H9 (cell line): Measurements from ENCODE around the gene ANO2. TPM values are rescaled to one million over a fixed set of nuclear protein-coding genes. Genes with fewer than 3 reads are reported as not detected.

Experiments used
- DNase-seq: peaks from one replicate; pipeline ENCODE4 v3.0.0-alpha.2; 2017
- H2AFZ ChIP-seq: one replicate; pipeline ENCODE4 v1.6.1; 2013; ENCODE audit warnings: mild to moderate bottlenecking, low read length, control low read depth, moderate library complexity
- H2AK5ac ChIP-seq: 2 replicates; pipeline ENCODE4 v1.6.1; 2013; ENCODE audit warnings: low read length, control low read depth, mixed read lengths; ENCODE audit not compliant: insufficient read length
- H2BK120ac ChIP-seq: one replicate; pipeline ENCODE4 v1.6.1; 2013; ENCODE audit warnings: low read depth, mild to moderate bottlenecking, low read length, control low read depth, inconsistent platforms; ENCODE audit not compliant: poor library complexity, severe bottlenecking
- H2BK12ac ChIP-seq: 2 replicates; pipeline ENCODE4 v1.6.1; 2013; ENCODE audit warnings: low read length, control low read depth, mixed read lengths, low read depth; ENCODE audit not compliant: insufficient read length
- H2BK15ac ChIP-seq: 2 replicates; pipeline ENCODE4 v1.6.1; 2013; ENCODE audit warnings: low read depth, low read length, control low read depth
- H2BK20ac ChIP-seq: one replicate; pipeline ENCODE4 v1.6.1; 2013; ENCODE audit warnings: low read depth, mild to moderate bottlenecking, low read length, control low read depth, inconsistent platforms; ENCODE audit not compliant: poor library complexity, severe bottlenecking
- H2BK5ac ChIP-seq: 2 replicates; pipeline ENCODE4 v1.6.1; 2013; ENCODE audit warnings: low read length, control low read depth, mixed read lengths; ENCODE audit not compliant: insufficient read length
- H3K14ac ChIP-seq: 2 replicates; pipeline ENCODE4 v1.6.1; 2013; ENCODE audit warnings: low read length, control low read depth; ENCODE audit not compliant: insufficient read depth
- H3K18ac ChIP-seq: 2 replicates; pipeline ENCODE4 v1.6.1; 2013; ENCODE audit warnings: low read depth, mild to moderate bottlenecking, mixed read lengths, low read length, control low read depth; ENCODE audit not compliant: insufficient read length
- H3K23ac ChIP-seq: 2 replicates; pipeline ENCODE4 v1.6.1; 2013; ENCODE audit warnings: low read length, control low read depth, mixed read lengths, low read depth; ENCODE audit not compliant: insufficient read length
- H3K23me2 ChIP-seq: 2 replicates; pipeline ENCODE4 v1.6.1; 2013; ENCODE audit warnings: low read depth, mild to moderate bottlenecking, mixed read lengths, low read length, control low read depth; ENCODE audit not compliant: insufficient read length, poor library complexity, severe bottlenecking
- H3K27ac ChIP-seq: 2 replicates; pipeline ENCODE4 v1.5.1; 2013; ENCODE audit warnings: low read length, control low read depth, mixed read lengths, low read depth; ENCODE audit not compliant: insufficient read length
- H3K27me3 ChIP-seq: 2 replicates; pipeline ENCODE4 v1.6.1; 2013; ENCODE audit warnings: low read length, control low read depth, inconsistent platforms; ENCODE audit not compliant: insufficient read depth
- H3K4ac ChIP-seq: 2 replicates; pipeline ENCODE4 v1.6.1; 2013; ENCODE audit warnings: low read depth, mild to moderate bottlenecking, control low read depth, inconsistent platforms, low read length, moderate library complexity
- H3K4me1 ChIP-seq: 2 replicates; pipeline ENCODE4 v1.6.1; 2013; ENCODE audit warnings: low read length, control low read depth, inconsistent platforms; ENCODE audit not compliant: insufficient read depth
- H3K4me2 ChIP-seq: 2 replicates; pipeline ENCODE4 v1.6.1; 2013; ENCODE audit warnings: low read length, control low read depth, mixed read lengths; ENCODE audit not compliant: insufficient read length, insufficient read depth
- H3K56ac ChIP-seq: 2 replicates; pipeline ENCODE4 v1.6.1; 2013; ENCODE audit warnings: low read depth, mild to moderate bottlenecking, mixed read lengths, low read length, control low read depth; ENCODE audit not compliant: insufficient read length
- H3K79me1 ChIP-seq: 2 replicates; pipeline ENCODE4 v1.6.1; 2013; ENCODE audit warnings: low read depth, mild to moderate bottlenecking, moderate library complexity, low read length, control low read depth, inconsistent platforms; ENCODE audit not compliant: insufficient read depth, poor library complexity, severe bottlenecking
- H3K79me2 ChIP-seq: 2 replicates; pipeline ENCODE4 v1.6.1; 2013; ENCODE audit warnings: low read length, control low read depth, inconsistent platforms; ENCODE audit not compliant: insufficient read depth
- H3K9ac ChIP-seq: 2 replicates; pipeline ENCODE4 v1.6.1; 2013; ENCODE audit warnings: low read length, control low read depth, mixed read lengths; ENCODE audit not compliant: insufficient read length; ENCODE audit errors: extremely low read depth
- H3K9me3 ChIP-seq: one replicate; pipeline ENCODE4 v1.6.1; 2013; ENCODE audit warnings: low read depth, low read length, inconsistent platforms; ENCODE audit not compliant: control insufficient read depth
- H3T11ph ChIP-seq: one replicate; pipeline ENCODE4 v1.6.1; 2013; ENCODE audit warnings: mild to moderate bottlenecking, low read length, control low read depth, inconsistent platforms
- H4K20me1 ChIP-seq: one replicate; pipeline ENCODE4 v1.6.1; 2013; ENCODE audit not compliant: control insufficient read depth, insufficient read length, insufficient read depth
- H4K5ac ChIP-seq: 2 replicates; pipeline ENCODE4 v1.6.1; 2013; ENCODE audit warnings: low read depth, mild to moderate bottlenecking, mixed read lengths, low read length, control low read depth; ENCODE audit not compliant: insufficient read length
- H4K8ac ChIP-seq: replicated peaks from 2 replicates; pipeline ENCODE4 v1.6.1; 2013; ENCODE audit warnings: low read length, control low read depth, mixed read lengths, low read depth; ENCODE audit not compliant: insufficient read length
- H4K91ac ChIP-seq: 2 replicates; pipeline ENCODE4 v1.6.1; 2013; ENCODE audit warnings: low read depth, mild to moderate bottlenecking, moderate library complexity, mixed read lengths, low read length, control low read depth; ENCODE audit not compliant: insufficient read length
- H3K27ac Mint-ChIP-seq, 3 experiments: 2 replicates in 2 of 3; 3 replicates in 1 of 3; pipeline ENCODE4 v1.8.0; 2020 to 2021; ENCODE audit warnings: mixed read lengths in 3 of 3, mild to moderate bottlenecking in 1 of 3, moderate library complexity in 1 of 3
- H3K27me3 Mint-ChIP-seq: 2 replicates; pipeline ENCODE4 v1.8.0; 2021; ENCODE audit warnings: low read depth, mild to moderate bottlenecking, moderate library complexity, mixed read lengths
- H3K36me3 Mint-ChIP-seq, 3 experiments: 2 replicates in 2 of 3; 3 replicates in 1 of 3; pipeline ENCODE4 v1.8.0; 2020 to 2021; ENCODE audit warnings: low read depth in 3 of 3, mixed read lengths in 3 of 3; ENCODE audit not compliant: insufficient read depth in 1 of 3
- H3K4me1 Mint-ChIP-seq, 2 experiments: 2 replicates each; pipeline ENCODE4 v1.8.0; 2020; ENCODE audit warnings: mixed read lengths in 2 of 2
- H3K4me3 Mint-ChIP-seq, 2 experiments: 2 replicates in 1 of 2; 3 replicates in 1 of 2; pipeline ENCODE4 v1.8.0; 2020 to 2021; ENCODE audit warnings: mild to moderate bottlenecking in 2 of 2, mixed read lengths in 2 of 2, moderate library complexity in 1 of 2
- H3K9me3 Mint-ChIP-seq, 2 experiments: 2 replicates in 1 of 2; 3 replicates in 1 of 2; pipeline ENCODE4 v1.8.0; 2020; ENCODE audit warnings: mild to moderate bottlenecking in 2 of 2, mixed read lengths in 2 of 2, moderate library complexity in 1 of 2
- CTCF ChIP-seq: fragments of 200-600 bp; sonication (generic); conservative IDR thresholded peaks from 3 replicates; pipeline ENCODE4 v1.8.0; 2021; ENCODE audit warnings: antibody characterized with exemption, mild to moderate bottlenecking
- WGBS: extraction: QIAGEN DNeasy Blood & Tissue Kit; methylation state at CpG from one replicate; pipeline ENCODE4 v1.1.7; 2013; ENCODE audit warnings: missing lambda C conversion rate, low lambda C conversion rate, mixed read lengths; ENCODE audit not compliant: insufficient read length; ENCODE audit errors: extremely low coverage; 5-methylcytosine and 5-hydroxymethylcytosine counted together
- total RNA-seq: library from RNA; stranded (reverse); gene quantifications from 2 replicates; pipeline ENCODE4 v1.2.1, GENCODE V29; 2021

The ANO2 gene
- total RNA-seq, 1 experiment from 2014 or later, result 3.8 TPM

- H3K9me3 Mint-ChIP-seq, result no peaks in the 10 kb centered on the region; a peak in 1 of 5 replicates
- no CpG with 5 or more reads among the region's 3 CpGs for WGBS
- Histone ChIP-seq H3K23ac (no peak overlapping the region), H3T11ph (no peak overlapping the region), H3K79me2 (no peaks in the 10 kb centered on the region), H4K91ac (no peak overlapping the region), H2AK5ac (no peak overlapping the region), H2BK5ac (no peak overlapping the region), H4K8ac (no peak overlapping the region), H3K9me3 (no peaks in the 10 kb centered on the region), H3K4me1 (peaks cover 4% of the 10 kb centered on the region; the same call in 1 of the 2 replicates), H2BK15ac (no peak overlapping the region), H2BK120ac (no peak overlapping the region), H2AFZ (no peak overlapping the region), H3K18ac (no peak overlapping the region), H4K5ac (no peak overlapping the region), H3K4ac (no peak overlapping the region), H2BK20ac (no peak overlapping the region), H3K23me2 (no peaks in the 10 kb centered on the region), H3K14ac (no peak overlapping the region), H3K27me3 (no peaks in the 10 kb centered on the region), H3K9ac (no peak overlapping the region), H3K27ac (no peak overlapping the region), H3K79me1 (no peaks in the 10 kb centered on the region), H2BK12ac (no peak overlapping the region), H3K4me2 (no peak overlapping the region), H3K56ac (no peak overlapping the region), H4K20me1 (no peaks in the 10 kb centered on the region)
- H3K27ac Mint-ChIP-seq, result no peak overlapping the region; a peak in 1 of 7 replicates
- TF ChIP-seq CTCF, result no peak
- no peak for DNase-seq
- H3K27me3 Mint-ChIP-seq, result peaks cover 11% of the 10 kb centered on the region
- H3K4me1 Mint-ChIP-seq, result peaks cover 18 to 21% of the 10 kb centered on the region in 2 experiments
- H3K4me3 Mint-ChIP-seq, result no peak overlapping the region
- H3K36me3 Mint-ChIP-seq, result no peaks in the 10 kb centered on the region; a peak in 1 of 7 replicates
Observed at GRCh38 chr12:5533368-5533767, 411.7 kb downstream of the ANO2 start.
